GM12892 (cell line): ENCODE measurements around the gene PFKL.

Experiments
- POLR2A ChIP-seq: IDR thresholded peaks from 2 replicates; pipeline ENCODE4 v1.6.1; 2011; ENCODE audit warnings: low read depth, low read length, control low read depth
- TAF1 ChIP-seq: IDR thresholded peaks from 2 replicates; pipeline ENCODE4 v1.6.1; 2011; ENCODE audit warnings: low read depth, mild to moderate bottlenecking, control low read depth, low read length, borderline replicate concordance

DNA sequence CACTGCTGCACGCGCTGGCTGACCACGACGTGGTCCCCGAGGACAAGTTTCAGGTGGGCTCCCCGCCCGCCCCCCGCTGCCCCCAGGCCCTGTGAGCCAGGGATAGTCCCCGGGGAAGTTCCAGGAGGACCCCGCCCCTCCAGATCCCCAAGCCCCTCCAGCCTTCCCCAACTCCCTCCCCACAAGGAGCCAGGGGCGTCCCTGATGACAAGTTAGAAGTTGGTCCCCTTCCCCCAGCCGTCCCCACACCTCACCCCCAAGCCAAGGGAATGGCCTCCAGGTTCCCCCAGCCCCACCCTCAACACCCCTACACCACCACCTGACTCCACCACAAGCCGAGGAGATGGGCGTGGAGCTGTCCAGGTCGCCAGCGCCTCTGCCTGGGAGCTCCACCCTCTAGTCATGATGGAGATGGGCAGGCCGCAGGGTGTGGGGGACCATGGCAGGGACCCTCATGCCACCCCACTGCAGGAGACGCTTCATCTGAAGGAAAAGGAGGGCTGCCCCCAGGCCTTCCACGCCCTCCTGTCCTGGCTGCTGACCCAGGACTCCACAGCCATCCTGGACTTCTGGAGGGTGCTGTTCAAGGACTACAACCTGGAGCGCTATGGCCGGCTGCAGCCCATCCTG is 13.7 kb upstream of the PFKL start:
- TF ChIP-seq TAF1 (no peak), POLR2A (no peak)
